HK-2 (cell line): ENCODE results near the gene OTUB1.
"Not testable (repeated sequence)": the region's sequence is repeated elsewhere in the genome, so short reads cannot be mapped to it uniquely, and the experiment has no call there.

ENCODE experiments used
- DNase-seq: peaks from one replicate; pipeline ENCODE4 v3.0.0-alpha.2; 2018; ENCODE audit not compliant: unreplicated experiment

Gene OTUB1

GRCh38 chr11:63986156-63986931 is at the start of gene OTUB1:
TSS of gene OTUB1 (plus strand) at chr11:63986438. CDS start at chr11:63986457, 19 bp downstream.
- DNase-seq = peak; percentile 77

DNA sequence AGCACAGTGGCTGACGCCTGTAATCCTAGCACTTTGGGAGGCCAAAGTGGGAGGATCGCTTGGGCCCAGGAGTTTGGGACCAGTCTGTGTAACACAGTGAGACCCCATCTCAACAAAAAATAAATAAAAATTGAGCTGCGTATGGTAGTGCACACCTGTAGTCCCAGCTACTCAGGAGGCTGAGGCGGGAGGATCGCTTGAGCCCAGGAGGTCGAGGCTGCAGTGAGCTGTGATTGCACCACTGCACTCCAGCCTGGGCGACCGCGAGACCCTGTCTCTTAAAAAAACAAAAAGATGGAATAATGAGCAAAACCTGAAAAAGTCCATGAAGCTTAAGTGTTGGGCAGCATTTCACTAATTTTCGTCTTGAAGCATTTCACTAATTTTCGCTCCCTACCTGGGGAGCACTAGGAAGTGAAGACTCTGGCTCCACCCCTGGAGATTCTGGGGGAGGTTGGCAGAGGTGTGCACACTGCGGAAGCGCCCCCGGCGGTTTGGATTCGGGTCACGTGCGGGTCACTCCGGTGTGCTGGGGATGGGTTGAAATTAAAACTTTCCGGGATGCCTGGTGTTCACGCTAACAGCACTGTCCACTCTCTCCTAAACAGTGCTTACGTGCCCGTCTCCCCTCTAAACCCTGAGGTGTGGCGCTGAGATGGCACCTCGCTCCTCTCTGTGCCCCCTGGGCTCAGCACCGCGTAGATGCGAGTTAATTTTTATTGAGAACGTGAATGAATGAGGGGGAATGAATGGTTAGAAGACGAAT is 48.3 kb upstream of the OTUB1 start:
- no peak for DNase-seq

DNA sequence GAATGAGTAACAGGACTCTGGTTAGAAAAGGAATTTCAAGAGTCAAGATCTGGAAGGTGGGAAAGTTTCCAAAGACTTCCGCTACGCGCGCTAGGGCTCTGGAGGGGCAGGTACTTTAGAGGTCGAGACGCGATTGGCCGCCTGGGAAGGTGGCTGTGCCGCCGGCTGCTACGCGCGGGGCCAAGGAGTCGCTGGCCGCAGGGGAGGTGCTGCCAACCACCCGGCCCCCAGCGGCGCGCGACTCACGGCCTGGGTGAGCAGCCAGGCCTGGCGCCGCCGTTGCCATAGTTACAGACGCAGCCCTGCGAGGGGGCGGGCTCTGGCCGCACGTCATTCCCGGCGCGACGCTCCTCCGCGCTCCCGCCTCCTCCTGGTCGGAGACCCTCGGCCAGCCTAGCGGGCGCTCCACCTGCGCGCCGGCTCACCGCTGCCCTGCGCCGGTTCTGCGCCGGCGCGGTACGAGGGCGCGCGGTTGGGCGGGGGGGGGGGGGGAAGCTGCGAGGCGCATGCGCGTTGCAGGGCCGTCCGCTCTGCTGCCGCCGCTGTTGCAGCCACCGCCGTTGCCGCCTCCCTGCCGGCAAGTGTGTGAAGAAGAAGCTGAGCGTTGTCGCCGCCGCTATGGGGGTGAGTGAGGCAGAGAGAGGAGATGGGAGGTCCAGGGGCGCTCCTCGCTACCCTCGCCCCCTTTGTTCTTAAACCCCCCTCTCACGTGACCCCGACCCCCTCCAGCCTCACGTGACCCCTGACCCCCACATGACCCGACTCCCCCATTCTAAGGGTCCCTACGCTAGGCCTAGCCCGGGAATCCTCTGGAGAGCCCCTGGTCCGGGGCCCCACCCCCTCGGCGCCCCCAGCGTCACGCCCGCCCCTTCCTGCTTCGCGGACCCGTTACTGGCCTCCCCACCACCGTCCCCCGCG is 47.5 kb upstream of the OTUB1 start, which contains the start of gene NAA40:
Gene NAA40, plus strand, starts transcription at position 524 of the 918 bp plus-strand sequence. Its CDS starts 95 bp downstream, at position 619.
- peak; percentile 94 for DNase-seq

GRCh38 chr11:63939397-63939891 is 46.8 kb upstream of the OTUB1 start:
- no peak for DNase-seq

GRCh38 chr11:63940786-63941185 is 45.5 kb upstream of the OTUB1 start:
- DNase-seq = no peak

- no peak for DNase-seq
Observed at GRCh38 chr11:63941901-63942300, 44.3 kb upstream of the OTUB1 start.

GRCh38 chr11:63942803-63943202 is 43.4 kb upstream of the OTUB1 start:
- DNase-seq = no peak

- DNase-seq = no peak
Observed at GRCh38 chr11:63944987-63945386, 41.3 kb upstream of the OTUB1 start.

- peak; percentile 36 for DNase-seq
Observed at GRCh38 chr11:63945477-63946163, 40.6 kb upstream of the OTUB1 start.

GRCh38 chr11:63951779-63952536 is 34.3 kb upstream of the OTUB1 start:
- no peak for DNase-seq

- no peak for DNase-seq
Observed at GRCh38 chr11:63952570-63952969, 33.7 kb upstream of the OTUB1 start.

- DNase-seq = no peak
Observed at GRCh38 chr11:63958008-63958407, 28.2 kb upstream of the OTUB1 start.

GRCh38 chr11:63961608-63962412 is 24.4 kb upstream of the OTUB1 start:
- no peak for DNase-seq

- not testable (repeated sequence) for DNase-seq
Observed at GRCh38 chr11:63963895-63964294, 22.3 kb upstream of the OTUB1 start.

- no peak for DNase-seq
Observed at GRCh38 chr11:63966444-63966843, 19.8 kb upstream of the OTUB1 start.

DNA sequence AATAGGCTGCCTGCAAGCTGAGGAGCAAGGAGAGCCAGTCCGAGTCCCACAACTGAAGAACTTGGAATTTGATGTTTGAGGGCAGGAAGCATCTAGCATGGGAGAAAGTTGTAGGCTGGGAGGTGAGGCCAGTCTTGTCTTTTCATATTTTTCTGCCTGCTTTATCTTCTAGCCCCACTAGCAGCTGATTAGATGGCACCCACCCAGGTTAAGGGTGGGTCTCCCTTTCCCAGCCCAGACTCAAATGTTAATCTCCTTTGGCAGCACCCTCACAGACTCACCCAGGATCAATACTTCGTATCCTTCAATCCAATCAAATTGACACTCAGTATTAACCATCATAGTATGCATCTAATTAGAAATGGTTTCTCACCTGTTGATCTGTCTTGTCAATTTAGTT is 16.8 kb upstream of the OTUB1 start:
- DNase-seq = no peak

GRCh38 chr11:63970902-63971301 is 15.3 kb upstream of the OTUB1 start:
- no peak for DNase-seq

- not testable (repeated sequence) for DNase-seq
Observed at GRCh38 chr11:63973912-63974258, 12.4 kb upstream of the OTUB1 start.
